ENCODE data around the gene MYO1H. TPM values are rescaled to one million over a fixed set of nuclear protein-coding genes. Genes with fewer than 3 reads are reported as not detected.
"Not testable (repeated sequence)": the region's sequence is repeated elsewhere in the genome, so short reads cannot be mapped to it uniquely, and the experiment has no call there.

The MYO1H gene
- total RNA-seq, 1 donor from 2014 or later = not detected

- H3K4me3 Mint-ChIP-seq (ENCODE audit: unreplicated experiment); H3K9me3 Mint-ChIP-seq (ENCODE audit: unreplicated experiment); H3K27ac Mint-ChIP-seq (ENCODE audit: unreplicated experiment); H4K20me1 ChIP-seq (ENCODE audit: insufficient read depth, low read length); H3K4me1 ChIP-seq (ENCODE audit: insufficient read depth, low read length); FAIRE-seq; H3K36me3 ChIP-seq (ENCODE audit: insufficient read depth, low read length); H3K9me3 ChIP-seq (ENCODE audit: insufficient read depth, low read depth, low read length); H2AFZ ChIP-seq (ENCODE audit: low read depth, low read length); H3K9ac ChIP-seq (ENCODE audit: low read length); H3K4me3 ChIP-seq (ENCODE audit: insufficient read depth, low read depth, low read length); H3K79me2 ChIP-seq (ENCODE audit: insufficient read depth, low read length); H3K27ac ChIP-seq (ENCODE audit: low read depth, low read length); H3K36me3 Mint-ChIP-seq (ENCODE audit: low read depth, unreplicated experiment); H3K27me3 ChIP-seq (ENCODE audit: insufficient read depth, low read length); H3K4me2 ChIP-seq (ENCODE audit: low read length); DNase-seq (ENCODE audit: low read depth); H3K4me1 Mint-ChIP-seq (ENCODE audit: low read depth, unreplicated experiment): not testable (repeated sequence)
- peaks cover 33% of the 10 kb centered on the region for H3K27me3 Mint-ChIP-seq (ENCODE audit: low read depth, unreplicated experiment)
These were observed 58.4 kb downstream of the MYO1H start for GRCh38 chr12:109406147-109406546.

GRCh38 chr12:109418848-109419480 lies 71.3 kb downstream of the MYO1H start:
- no peaks in the 10 kb centered on the region for H3K9me3 Mint-ChIP-seq (ENCODE audit: unreplicated experiment)
- no peak overlapping the region for H3K27ac Mint-ChIP-seq (ENCODE audit: unreplicated experiment)
- DNase-seq (ENCODE audit: low read depth) (no peak), FAIRE-seq (no peak)
- Histone ChIP-seq H2AFZ (ENCODE audit: low read depth, low read length) (no peak overlapping the region), H3K27me3 (ENCODE audit: insufficient read depth, low read length) (peaks cover 2% of the 10 kb centered on the region), H3K4me3 (ENCODE audit: insufficient read depth, low read depth, low read length) (no peak overlapping the region), H3K79me2 (ENCODE audit: insufficient read depth, low read length) (no peaks in the 10 kb centered on the region), H3K9me3 (ENCODE audit: insufficient read depth, low read depth, low read length) (no peaks in the 10 kb centered on the region), H3K4me1 (ENCODE audit: insufficient read depth, low read length) (no peaks in the 10 kb centered on the region), H3K36me3 (ENCODE audit: insufficient read depth, low read length) (no peaks in the 10 kb centered on the region), H3K4me2 (ENCODE audit: low read length) (no peak overlapping the region), H4K20me1 (ENCODE audit: insufficient read depth, low read length) (no peaks in the 10 kb centered on the region), H3K27ac (ENCODE audit: low read depth, low read length) (no peak overlapping the region), H3K9ac (ENCODE audit: low read length) (no peak overlapping the region)
- TF ChIP-seq CTCF (IDR thresholded peaks at IDR 0.05; ENCODE audit: insufficient read depth, low read depth, low read length) = no peak
- no peaks in the 10 kb centered on the region for H3K36me3 Mint-ChIP-seq (ENCODE audit: low read depth, unreplicated experiment)
- no peak overlapping the region for H3K4me3 Mint-ChIP-seq (ENCODE audit: unreplicated experiment)
- H3K27me3 Mint-ChIP-seq (ENCODE audit: low read depth, unreplicated experiment) = peaks cover 10% of the 10 kb centered on the region
- no peaks in the 10 kb centered on the region for H3K4me1 Mint-ChIP-seq (ENCODE audit: low read depth, unreplicated experiment)

DNA sequence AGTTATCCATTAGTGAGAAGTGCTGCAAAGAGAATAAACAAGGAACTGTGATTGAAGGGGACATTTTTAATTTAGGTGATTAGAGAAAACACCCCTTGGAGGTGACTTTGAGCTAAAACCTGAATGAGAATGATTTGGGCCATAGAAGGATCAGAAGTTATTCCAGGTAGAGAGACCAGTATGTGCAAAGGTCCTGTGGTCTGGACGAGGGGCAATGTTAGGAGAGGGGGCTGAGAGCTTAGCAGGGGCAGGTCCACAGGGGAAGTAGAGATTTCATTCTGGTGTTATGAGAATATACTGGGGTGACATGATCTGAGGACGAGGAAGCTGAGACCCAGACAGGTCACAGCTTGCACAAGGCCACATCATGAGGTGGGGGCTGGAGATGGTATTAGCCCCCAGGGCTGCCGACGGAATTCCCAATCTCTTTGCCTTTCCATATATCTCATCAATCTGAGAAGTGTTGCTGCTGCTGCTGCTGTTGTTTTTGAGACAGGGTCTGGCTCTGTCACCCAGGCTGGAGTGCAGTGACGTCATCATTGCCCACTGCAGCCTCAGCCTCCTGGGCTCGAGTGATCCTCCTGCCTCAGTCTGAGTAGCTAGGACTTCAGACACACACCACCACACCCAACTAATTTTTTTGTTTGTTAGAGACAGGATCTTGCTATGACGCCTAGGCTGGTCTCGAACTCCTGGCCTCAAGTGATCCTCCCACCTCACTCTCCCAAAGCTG lies 73.8 kb downstream of the MYO1H start:
- peaks cover 5% of the 10 kb centered on the region for H3K9me3 Mint-ChIP-seq (ENCODE audit: unreplicated experiment)
- Histone ChIP-seq H3K36me3 (ENCODE audit: insufficient read depth, low read length) (no peaks in the 10 kb centered on the region), H3K4me2 (ENCODE audit: low read length) (no peak overlapping the region), H3K27ac (ENCODE audit: low read depth, low read length) (no peak overlapping the region), H3K27me3 (ENCODE audit: insufficient read depth, low read length) (peaks cover 7% of the 10 kb centered on the region), H3K9ac (ENCODE audit: low read length) (no peak overlapping the region), H3K79me2 (ENCODE audit: insufficient read depth, low read length) (no peaks in the 10 kb centered on the region), H2AFZ (ENCODE audit: low read depth, low read length) (no peak overlapping the region), H3K4me1 (ENCODE audit: insufficient read depth, low read length) (no peaks in the 10 kb centered on the region), H3K9me3 (ENCODE audit: insufficient read depth, low read depth, low read length) (no peaks in the 10 kb centered on the region), H4K20me1 (ENCODE audit: insufficient read depth, low read length) (no peaks in the 10 kb centered on the region), H3K4me3 (ENCODE audit: insufficient read depth, low read depth, low read length) (no peak overlapping the region)
- H3K27me3 Mint-ChIP-seq (ENCODE audit: low read depth, unreplicated experiment) = peaks cover 25% of the 10 kb centered on the region
- no peak for TF ChIP-seq CTCF (IDR thresholded peaks at IDR 0.05; ENCODE audit: insufficient read depth, low read depth, low read length)
- no peak for TF ChIP-seq EZH2 (IDR thresholded peaks at IDR 0.05; ENCODE audit: insufficient read depth, low read length)
- FAIRE-seq (no peak), DNase-seq (ENCODE audit: low read depth) (no peak)
- no peaks in the 10 kb centered on the region for H3K4me1 Mint-ChIP-seq (ENCODE audit: low read depth, unreplicated experiment)
- H3K36me3 Mint-ChIP-seq (ENCODE audit: low read depth, unreplicated experiment) = no peaks in the 10 kb centered on the region
- no peak overlapping the region for H3K27ac Mint-ChIP-seq (ENCODE audit: unreplicated experiment)
- no peak overlapping the region for H3K4me3 Mint-ChIP-seq (ENCODE audit: unreplicated experiment)

Data from astrocyte (in vitro differentiated cells and primary cell).